ENCODE results near the gene BNIP5. TPM values are rescaled to one million over a fixed set of nuclear protein-coding genes. Genes with fewer than 3 reads are reported as not detected.

The BNIP5 gene
- total and polyA plus RNA-seq, 2 donors from 2014 or later, result 0.44 TPM; not detected in 1

- DNase-seq (no peak), FAIRE-seq (no peak)
- TF ChIP-seq CTCF (IDR thresholded peaks at IDR 0.05; ENCODE audit: borderline replicate concordance, extremely low read depth, insufficient read depth), result no peak
- Histone ChIP-seq H3K27me3 (ENCODE audit: control insufficient read depth, insufficient read depth, low read length) (no peaks in the 10 kb centered on the region), H3K36me3 (ENCODE audit: control insufficient read depth in 2 of 3, insufficient read depth in 3 of 3, low read length in 3 of 3) (no peaks in the 10 kb centered on the region), H3K27ac (ENCODE audit: low read depth in 2 of 2, low read length in 2 of 2) (no peak overlapping the region), H3K9me3 (ENCODE audit: control insufficient read depth in 2 of 3, insufficient read depth in 1 of 3, low read length in 3 of 3) (no peaks in the 10 kb centered on the region), H3K4me3 (ENCODE audit: low read length in 3 of 3) (no peak overlapping the region), H3K4me1 (ENCODE audit: control insufficient read depth in 2 of 3, insufficient read depth in 2 of 3, low read depth in 1 of 3, low read length in 3 of 3) (no peaks in the 10 kb centered on the region), H3K9ac (ENCODE audit: low read length in 3 of 3) (no peak overlapping the region)
- intact Hi-C loops (cut with DNase I), result no loop called here
Measured at GRCh38 chr6:36327226-36327918, 9.3 kb downstream of the BNIP5 start.

GRCh38 chr6:36326356-36326995 is 10.2 kb downstream of the BNIP5 start:
- Histone ChIP-seq H3K4me3 (ENCODE audit: low read length in 3 of 3) (no peak overlapping the region), H3K36me3 (ENCODE audit: control insufficient read depth in 2 of 3, insufficient read depth in 3 of 3, low read length in 3 of 3) (no peaks in the 10 kb centered on the region), H3K9me3 (ENCODE audit: control insufficient read depth in 2 of 3, insufficient read depth in 1 of 3, low read length in 3 of 3) (no peaks in the 10 kb centered on the region), H3K4me1 (ENCODE audit: control insufficient read depth in 2 of 3, insufficient read depth in 2 of 3, low read depth in 1 of 3, low read length in 3 of 3) (no peaks in the 10 kb centered on the region), H3K27me3 (ENCODE audit: control insufficient read depth, insufficient read depth, low read length) (no peaks in the 10 kb centered on the region), H3K9ac (ENCODE audit: low read length in 3 of 3) (no peak overlapping the region), H3K27ac (ENCODE audit: low read depth in 2 of 2, low read length in 2 of 2) (no peak overlapping the region)
- TF ChIP-seq CTCF (IDR thresholded peaks at IDR 0.05; ENCODE audit: borderline replicate concordance, extremely low read depth, insufficient read depth), result no peak
- FAIRE-seq, result no peak
- intact Hi-C loops (cut with DNase I), result no loop called here
- peak; percentile 51 to 91 (median 79) for DNase-seq

GRCh38 chr6:36324715-36325114 is 12.0 kb downstream of the BNIP5 start:
- H3K36me3 ChIP-seq (ENCODE audit: control insufficient read depth in 2 of 3, insufficient read depth in 3 of 3, low read length in 3 of 3), result no peaks in the 10 kb centered on the region
- FAIRE-seq (no peak), DNase-seq (no peak)
- H3K9ac ChIP-seq (ENCODE audit: low read length in 3 of 3), result no peak overlapping the region
- TF ChIP-seq CTCF (IDR thresholded peaks at IDR 0.05; ENCODE audit: borderline replicate concordance, extremely low read depth, insufficient read depth), result no peak
- intact Hi-C loops (cut with DNase I), result no loop called here
- H3K27me3 ChIP-seq (ENCODE audit: control insufficient read depth, insufficient read depth, low read length), result no peaks in the 10 kb centered on the region
- H3K4me3 ChIP-seq (ENCODE audit: low read length in 3 of 3), result no peak overlapping the region
- H3K9me3 ChIP-seq (ENCODE audit: control insufficient read depth in 2 of 3, insufficient read depth in 1 of 3, low read length in 3 of 3), result no peaks in the 10 kb centered on the region
- no peaks in the 10 kb centered on the region for H3K4me1 ChIP-seq (ENCODE audit: control insufficient read depth in 2 of 3, insufficient read depth in 2 of 3, low read depth in 1 of 3, low read length in 3 of 3)
- H3K27ac ChIP-seq (ENCODE audit: low read depth in 2 of 2, low read length in 2 of 2), result no peak overlapping the region

All from kidney (tissue), 14 donors.